Neural cell (in vitro differentiated cells): ENCODE results near the gene IL1A. TPM values are rescaled to one million over a fixed set of nuclear protein-coding genes. Genes with fewer than 3 reads are reported as not detected.

Experiments used
- H2AFZ ChIP-seq: fragments of 200-600, 300-800 bp; sonication (generic), shearing (Covaris generic); 2 replicates; pipeline ENCODE4 v1.6.0; 2014; ENCODE audit warnings: low read depth, mild to moderate bottlenecking, antibody characterized with exemption, low read length, moderate library complexity
- H3F3A ChIP-seq: fragments of 200-600 bp; shearing (Covaris generic); 2 replicates; pipeline ENCODE4 v1.6.1; 2016; ENCODE audit warnings: mild to moderate bottlenecking, moderate library complexity, mixed read lengths, antibody characterized with exemption, low read length; ENCODE audit not compliant: insufficient read depth, poor library complexity, severe bottlenecking
- H3K27ac ChIP-seq: fragments of 200-600, 300-800 bp; sonication (generic), shearing (Covaris generic); 2 replicates; pipeline ENCODE4 v1.5.1; 2014; ENCODE audit warnings: mild to moderate bottlenecking, low read length, moderate library complexity
- H3K27me3 ChIP-seq: fragments of 300-800, 200-600 bp; sonication (generic), shearing (Covaris generic); 2 replicates; pipeline ENCODE4 v1.6.0; 2014; ENCODE audit warnings: mild to moderate bottlenecking, low read depth, low read length, moderate library complexity; ENCODE audit not compliant: insufficient read depth
- H3K36me3 ChIP-seq: fragments of 300-800, 200-600 bp; sonication (generic), shearing (Covaris generic); 2 replicates; pipeline ENCODE4 v1.5.1; 2014; ENCODE audit warnings: mild to moderate bottlenecking, antibody characterized with exemption, low read length, moderate library complexity; ENCODE audit not compliant: insufficient read depth
- H3K4me2 ChIP-seq: fragments of 300-800, 200-600 bp; sonication (generic), shearing (Covaris generic); 2 replicates; pipeline ENCODE4 v1.6.0; 2014; ENCODE audit warnings: mild to moderate bottlenecking, low read length
- H3K4me3 ChIP-seq: fragments of 300-800, 200-600 bp; sonication (generic), shearing (Covaris generic); 2 replicates; pipeline ENCODE4 v1.5.1; 2014; ENCODE audit warnings: mild to moderate bottlenecking, low read length, moderate library complexity
- H3K79me2 ChIP-seq: fragments of 200-600 bp; shearing (Covaris generic); replicated peaks from 2 replicates; pipeline ENCODE4 v1.6.0; 2014; ENCODE audit warnings: mild to moderate bottlenecking, low read length, moderate library complexity; ENCODE audit not compliant: insufficient read depth
- H3K9ac ChIP-seq: fragments of 300-800, 200-600 bp; sonication (generic), shearing (Covaris generic); 2 replicates; pipeline ENCODE4 v1.6.1; 2016; ENCODE audit warnings: mild to moderate bottlenecking, low read length, mixed read lengths
- H3K9me2 ChIP-seq: fragments of 200-600 bp; shearing (Covaris generic); 2 replicates; pipeline ENCODE4 v1.6.1; 2016; ENCODE audit warnings: mild to moderate bottlenecking, low read length, mixed read lengths; ENCODE audit not compliant: insufficient read depth
- H3K9me3 ChIP-seq: fragments of 200-600, 300-800 bp; sonication (generic), shearing (Covaris generic); 2 replicates; pipeline ENCODE4 v1.6.1; 2016; ENCODE audit warnings: mild to moderate bottlenecking, mixed run types, low read length, moderate library complexity, mixed read lengths
- H4K20me1 ChIP-seq: fragments of 200-600 bp; shearing (Covaris generic); 2 replicates; pipeline ENCODE4 v1.6.1; 2016; ENCODE audit warnings: mild to moderate bottlenecking, mixed run types; ENCODE audit not compliant: insufficient read depth
- EP300 ChIP-seq: fragments of 450-650 bp; conservative IDR thresholded peaks from 2 replicates; pipeline ENCODE4 v1.6.1; 2014; ENCODE audit warnings: antibody characterized with exemption, mild to moderate bottlenecking, moderate library complexity; ENCODE audit not compliant: poor library complexity, severe bottlenecking
- EZH2 ChIP-seq: fragments of 200-600, 300-800 bp; shearing (Covaris generic), sonication (generic); IDR thresholded peaks from 2 replicates; pipeline ENCODE4 v1.6.1; 2014; ENCODE audit warnings: antibody characterized with exemption, low read length, borderline replicate concordance, mild to moderate bottlenecking; ENCODE audit not compliant: insufficient read depth, poor library complexity, severe bottlenecking
- MXI1 ChIP-seq: fragments of 450-650 bp; conservative IDR thresholded peaks from 2 replicates; pipeline ENCODE4 v1.6.1; 2014; ENCODE audit warnings: antibody characterized with exemption, mild to moderate bottlenecking; ENCODE audit not compliant: poor library complexity, severe bottlenecking
- POLR2AphosphoS5 ChIP-seq: IDR thresholded peaks from 2 replicates; pipeline ENCODE4 v1.6.1; 2012
- RAD21 ChIP-seq: fragments of 450-650 bp; conservative IDR thresholded peaks from 2 replicates; pipeline ENCODE4 v1.6.1; 2014; ENCODE audit warnings: antibody characterized with exemption, mild to moderate bottlenecking, moderate library complexity
- SMC3 ChIP-seq: fragments of 450-650 bp; conservative IDR thresholded peaks from 2 replicates; pipeline ENCODE4 v1.6.1; 2014; ENCODE audit warnings: antibody characterized with exemption, mild to moderate bottlenecking, moderate library complexity; ENCODE audit not compliant: poor library complexity
- TAF1 ChIP-seq: IDR thresholded peaks from 2 replicates; pipeline ENCODE4 v1.6.1; 2012; ENCODE audit warnings: low read depth
- polyA plus RNA-seq: library from polyadenylated mRNA; depleted of rRNA; stranded (reverse); fragments of >200 nt; gene quantifications from 2 replicates; pipeline ENCODE4 v1.2.3, GENCODE V29; 2014
- TF ChIP-seq, protein P1 (sequence below): IDR thresholded peaks from 2 replicates; pipeline ENCODE4 v1.6.1; 2012; ENCODE audit warnings: borderline replicate concordance
- TF ChIP-seq, protein P2 (sequence below): fragments of 450-650 bp; IDR thresholded peaks from 2 replicates; pipeline ENCODE4 v1.5.1; 2014; ENCODE audit warnings: antibody characterized with exemption, mild to moderate bottlenecking, moderate library complexity; ENCODE audit not compliant: poor library complexity, severe bottlenecking

Gene IL1A
- polyA plus RNA-seq, 1 donor from 2014 or later: 0.14 TPM

DNA sequence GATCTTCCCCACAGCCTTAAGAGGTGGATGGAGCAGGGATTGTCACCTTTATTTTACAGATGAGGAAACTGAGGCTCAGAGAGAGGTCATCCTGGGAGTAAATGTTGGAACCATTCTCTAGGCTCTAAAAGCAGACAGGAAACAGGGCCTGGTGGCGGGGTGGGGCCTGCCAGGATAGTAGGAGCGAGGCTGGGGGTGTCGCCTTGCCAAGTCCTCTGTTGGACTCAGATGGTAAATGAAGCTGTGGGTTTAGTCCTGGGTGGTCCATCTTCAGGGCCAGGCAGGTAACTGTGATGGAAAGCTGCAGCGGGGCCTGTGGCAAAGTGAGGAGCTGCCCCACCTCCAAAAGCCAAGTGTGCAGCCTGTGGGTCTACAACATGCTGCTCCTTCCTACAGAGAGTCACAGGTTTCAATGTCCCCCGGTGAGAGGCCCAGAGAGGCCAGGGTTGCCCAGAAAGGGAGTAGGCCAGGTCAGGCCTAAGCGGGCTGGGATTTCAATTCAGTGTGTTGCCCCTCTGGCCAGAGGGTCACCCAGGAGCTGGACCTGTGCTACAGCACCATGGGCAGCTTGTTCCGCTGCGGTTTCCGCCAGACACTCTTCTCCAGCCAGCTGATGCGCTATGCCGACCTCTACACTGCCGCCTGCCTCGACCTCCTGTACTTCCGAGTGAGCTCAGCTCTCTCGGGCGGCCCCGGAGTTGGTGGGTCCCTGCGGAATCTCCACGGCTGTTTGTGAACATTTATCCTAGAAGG is 56.8 kb downstream of the IL1A start:
- Histone ChIP-seq H3K27ac (no peak overlapping the region), H4K20me1 (no peaks in the 10 kb centered on the region), H3K9me3 (no peaks in the 10 kb centered on the region), H3K4me3 (no peak overlapping the region), H3K27me3 (no peaks in the 10 kb centered on the region), H3K79me2 (no peaks in the 10 kb centered on the region), H3K4me2 (no peak overlapping the region), H3K9ac (no peak overlapping the region), H3F3A (no peaks in the 10 kb centered on the region), H2AFZ (no peak overlapping the region), H3K36me3 (no peaks in the 10 kb centered on the region), H3K9me2 (no peaks in the 10 kb centered on the region)
- TF ChIP-seq RAD21 (no peak), POLR2AphosphoS5 (no peak)

DNA sequence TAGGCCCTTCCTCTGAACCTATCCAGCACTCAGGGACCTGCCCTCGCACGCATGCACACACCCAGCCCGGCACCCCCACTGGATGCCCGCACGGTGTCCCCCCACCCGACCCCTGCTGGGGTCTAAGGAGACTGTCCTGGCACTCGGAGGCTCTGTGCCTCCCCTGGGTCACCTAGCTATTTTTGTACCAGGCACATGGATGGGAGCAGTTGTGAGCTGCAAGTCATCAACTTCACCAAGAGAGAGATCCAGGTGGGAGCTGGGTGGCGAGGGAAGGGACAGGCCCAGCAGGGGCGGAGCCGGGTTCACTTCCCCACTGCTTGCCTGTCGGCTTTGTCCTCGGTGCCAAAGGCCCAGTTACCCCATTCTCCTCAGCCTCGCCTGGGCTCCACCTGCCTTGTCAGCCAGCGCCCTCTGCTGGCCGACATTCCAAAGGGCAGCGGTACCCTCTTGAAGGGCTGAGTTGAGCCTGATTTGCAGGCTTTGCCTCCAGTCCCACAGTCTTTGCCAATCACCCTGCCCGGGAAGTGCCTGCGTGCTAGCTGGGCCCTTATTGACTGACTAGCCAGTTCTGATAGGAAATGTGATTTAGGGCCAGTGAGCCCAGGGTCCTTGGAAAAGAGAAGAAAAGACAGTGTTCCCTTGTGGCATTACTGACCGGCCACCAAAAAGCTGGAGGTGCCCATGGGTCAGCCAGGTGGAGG is 57.7 kb downstream of the IL1A start:
- no peak overlapping the region for H3K4me3 ChIP-seq
- H3K9me3 ChIP-seq: no peaks in the 10 kb centered on the region
- no peaks in the 10 kb centered on the region for H4K20me1 ChIP-seq
- peak; percentile 80 for TF ChIP-seq RAD21
- no peak for TF ChIP-seq MXI1
- TF ChIP-seq, protein P1, sequence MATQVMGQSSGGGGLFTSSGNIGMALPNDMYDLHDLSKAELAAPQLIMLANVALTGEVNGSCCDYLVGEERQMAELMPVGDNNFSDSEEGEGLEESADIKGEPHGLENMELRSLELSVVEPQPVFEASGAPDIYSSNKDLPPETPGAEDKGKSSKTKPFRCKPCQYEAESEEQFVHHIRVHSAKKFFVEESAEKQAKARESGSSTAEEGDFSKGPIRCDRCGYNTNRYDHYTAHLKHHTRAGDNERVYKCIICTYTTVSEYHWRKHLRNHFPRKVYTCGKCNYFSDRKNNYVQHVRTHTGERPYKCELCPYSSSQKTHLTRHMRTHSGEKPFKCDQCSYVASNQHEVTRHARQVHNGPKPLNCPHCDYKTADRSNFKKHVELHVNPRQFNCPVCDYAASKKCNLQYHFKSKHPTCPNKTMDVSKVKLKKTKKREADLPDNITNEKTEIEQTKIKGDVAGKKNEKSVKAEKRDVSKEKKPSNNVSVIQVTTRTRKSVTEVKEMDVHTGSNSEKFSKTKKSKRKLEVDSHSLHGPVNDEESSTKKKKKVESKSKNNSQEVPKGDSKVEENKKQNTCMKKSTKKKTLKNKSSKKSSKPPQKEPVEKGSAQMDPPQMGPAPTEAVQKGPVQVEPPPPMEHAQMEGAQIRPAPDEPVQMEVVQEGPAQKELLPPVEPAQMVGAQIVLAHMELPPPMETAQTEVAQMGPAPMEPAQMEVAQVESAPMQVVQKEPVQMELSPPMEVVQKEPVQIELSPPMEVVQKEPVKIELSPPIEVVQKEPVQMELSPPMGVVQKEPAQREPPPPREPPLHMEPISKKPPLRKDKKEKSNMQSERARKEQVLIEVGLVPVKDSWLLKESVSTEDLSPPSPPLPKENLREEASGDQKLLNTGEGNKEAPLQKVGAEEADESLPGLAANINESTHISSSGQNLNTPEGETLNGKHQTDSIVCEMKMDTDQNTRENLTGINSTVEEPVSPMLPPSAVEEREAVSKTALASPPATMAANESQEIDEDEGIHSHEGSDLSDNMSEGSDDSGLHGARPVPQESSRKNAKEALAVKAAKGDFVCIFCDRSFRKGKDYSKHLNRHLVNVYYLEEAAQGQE: no peak
- no peak for TF ChIP-seq TAF1
- TF ChIP-seq POLR2AphosphoS5: no peak
- TF ChIP-seq, protein P2, sequence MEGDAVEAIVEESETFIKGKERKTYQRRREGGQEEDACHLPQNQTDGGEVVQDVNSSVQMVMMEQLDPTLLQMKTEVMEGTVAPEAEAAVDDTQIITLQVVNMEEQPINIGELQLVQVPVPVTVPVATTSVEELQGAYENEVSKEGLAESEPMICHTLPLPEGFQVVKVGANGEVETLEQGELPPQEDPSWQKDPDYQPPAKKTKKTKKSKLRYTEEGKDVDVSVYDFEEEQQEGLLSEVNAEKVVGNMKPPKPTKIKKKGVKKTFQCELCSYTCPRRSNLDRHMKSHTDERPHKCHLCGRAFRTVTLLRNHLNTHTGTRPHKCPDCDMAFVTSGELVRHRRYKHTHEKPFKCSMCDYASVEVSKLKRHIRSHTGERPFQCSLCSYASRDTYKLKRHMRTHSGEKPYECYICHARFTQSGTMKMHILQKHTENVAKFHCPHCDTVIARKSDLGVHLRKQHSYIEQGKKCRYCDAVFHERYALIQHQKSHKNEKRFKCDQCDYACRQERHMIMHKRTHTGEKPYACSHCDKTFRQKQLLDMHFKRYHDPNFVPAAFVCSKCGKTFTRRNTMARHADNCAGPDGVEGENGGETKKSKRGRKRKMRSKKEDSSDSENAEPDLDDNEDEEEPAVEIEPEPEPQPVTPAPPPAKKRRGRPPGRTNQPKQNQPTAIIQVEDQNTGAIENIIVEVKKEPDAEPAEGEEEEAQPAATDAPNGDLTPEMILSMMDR: peak; percentile 81
- peak; percentile 77 for TF ChIP-seq SMC3
- TF ChIP-seq EZH2: no peak
- no peak for TF ChIP-seq EP300
- no peak overlapping the region for H3K27ac ChIP-seq
- no peak overlapping the region for H3K9ac ChIP-seq
- no peak overlapping the region for H3K4me2 ChIP-seq
- no peaks in the 10 kb centered on the region for H3K9me2 ChIP-seq
- no peaks in the 10 kb centered on the region for H3F3A ChIP-seq
- no peaks in the 10 kb centered on the region for H3K27me3 ChIP-seq
- H3K79me2 ChIP-seq: no peaks in the 10 kb centered on the region
- H3K36me3 ChIP-seq: no peaks in the 10 kb centered on the region
- no peak overlapping the region for H2AFZ ChIP-seq
